Activated CD8-positive, alpha-beta memory T cell treated with anti-CD3 and anti-CD28 coated beads for 1 hour (primary cell): ENCODE results near the gene TNRC18.
A peak's percentile ranks its signal among the peaks of the same experiment; 100 is the strongest.

Experiments used
- DNase-seq, 2 donors: peaks; one replicate each; pipeline ENCODE4 v3.0.0-alpha.2; 2020; ENCODE audit warnings: low read depth in 1 of 2; ENCODE audit errors: extremely low read depth in 1 of 2

Gene TNRC18

GRCh38 chr7:5404421-5404826 is 19.2 kb downstream of the TNRC18 start:
- no peak for DNase-seq

GRCh38 chr7:5403442-5403841 is 20.2 kb downstream of the TNRC18 start:
- no peak for DNase-seq

- no peak for DNase-seq
Measured at GRCh38 chr7:5397736-5398135, 25.9 kb downstream of the TNRC18 start.

GRCh38 chr7:5396999-5397663 is 26.5 kb downstream of the TNRC18 start:
- DNase-seq: peak; percentile 81 to 83

GRCh38 chr7:5396542-5396941 is 27.1 kb downstream of the TNRC18 start:
- DNase-seq: peak; percentile 41 to 46

- DNase-seq: no peak
Measured at GRCh38 chr7:5395246-5395645, 28.4 kb downstream of the TNRC18 start.

GRCh38 chr7:5394264-5395105 is 29.1 kb downstream of the TNRC18 start:
- no peak for DNase-seq

- no peak for DNase-seq
Measured at GRCh38 chr7:5393748-5394147, 29.9 kb downstream of the TNRC18 start.

- DNase-seq: no peak
Measured at GRCh38 chr7:5393328-5393727, 30.3 kb downstream of the TNRC18 start.

GRCh38 chr7:5390918-5391317 is 32.7 kb downstream of the TNRC18 start:
- no peak for DNase-seq

GRCh38 chr7:5388905-5389433 is 34.7 kb downstream of the TNRC18 start:
- no peak for DNase-seq

GRCh38 chr7:5388273-5388901 is 35.2 kb downstream of the TNRC18 start:
- no peak for DNase-seq

- DNase-seq: no peak
Measured at GRCh38 chr7:5387711-5388245, 35.9 kb downstream of the TNRC18 start.

GRCh38 chr7:5384618-5385017 is 39.0 kb downstream of the TNRC18 start:
- no peak for DNase-seq

- no peak for DNase-seq
Measured at GRCh38 chr7:5383314-5384098, 40.1 kb downstream of the TNRC18 start.

- no peak for DNase-seq
Measured at GRCh38 chr7:5382281-5382892, 41.2 kb downstream of the TNRC18 start.

GRCh38 chr7:5381071-5381772 is 42.4 kb downstream of the TNRC18 start:
- DNase-seq: no peak

- DNase-seq: no peak
Measured at GRCh38 chr7:5380350-5381070, 43.1 kb downstream of the TNRC18 start.

- DNase-seq: no peak
Measured at GRCh38 chr7:5379546-5379945, 44.1 kb downstream of the TNRC18 start.
